ENCODE results near the gene BAZ2B. TPM values are rescaled to one million over a fixed set of nuclear protein-coding genes. Genes with fewer than 3 reads are reported as not detected.

Gene BAZ2B
- total and polyA plus RNA-seq, 10 donors = 5.6 to 158 (median 86.0) TPM

DNA sequence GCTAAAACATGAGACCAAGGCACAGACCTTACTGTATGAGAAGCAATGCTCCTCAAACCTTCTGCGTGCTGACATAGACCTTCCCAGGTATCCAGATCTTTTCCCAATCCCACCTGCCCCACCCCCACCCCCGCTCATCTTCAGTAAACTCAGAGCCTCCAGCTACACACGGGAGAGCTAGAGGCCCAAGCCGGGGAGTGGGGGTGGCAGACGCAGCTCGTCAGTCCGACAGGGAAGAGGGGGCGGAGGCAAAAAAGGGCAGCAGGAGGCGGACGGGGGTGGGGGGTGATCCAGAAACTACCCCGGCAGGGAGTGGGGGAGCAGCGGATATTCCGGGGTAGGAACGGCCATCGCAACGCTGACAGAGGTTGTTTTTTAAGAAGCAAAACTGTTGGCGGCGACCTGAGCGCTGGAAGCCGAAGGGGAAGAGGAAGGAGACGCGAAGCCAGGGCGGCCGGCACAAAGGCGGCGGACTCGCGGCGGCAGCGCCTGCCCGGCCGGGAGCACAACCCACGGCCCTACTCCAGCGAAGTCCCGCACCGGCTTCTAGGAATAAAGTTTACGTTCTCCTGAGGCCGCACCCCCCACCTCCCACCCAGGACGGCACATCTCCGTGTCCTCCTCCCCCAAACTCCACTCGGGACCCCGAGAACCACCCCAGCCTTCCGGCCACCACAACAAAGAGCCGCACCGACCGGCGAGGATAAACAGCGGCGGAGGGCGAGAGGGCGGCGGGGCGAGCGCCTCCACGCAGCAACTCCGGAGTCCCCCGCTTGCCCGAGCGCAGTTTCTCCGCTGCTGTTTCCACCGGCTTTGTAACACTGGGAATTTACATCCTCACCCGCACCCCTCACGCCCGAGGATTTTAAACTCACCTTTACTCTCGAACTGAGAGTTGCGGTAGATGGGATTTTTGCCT is 722 bp downstream of the BAZ2B start:
- H3K4me1 ChIP-seq = peaks cover 0 to 75% (median 29%) of the 10 kb centered on the region in 6 donors
- WGBS, 5 donors = 0 to 1% (median 1%) methylated on average over 56 to 66 of the region's 66 CpGs
- H3K27ac ChIP-seq = peak overlapping the region; percentile 76 to 98 (median 96)
- H3K27me3 ChIP-seq (replicated peaks in 1 of 7) = peaks cover 0 to 8% (median 0%) of the 10 kb centered on the region in 7 donors
- peak; percentile 93 for DNase-seq
- H3K9me3 ChIP-seq = no peaks in the 10 kb centered on the region
- TF ChIP-seq POLR2A (IDR thresholded peaks at IDR 0.05) = peak in 1 of 3 donors; percentile 49
- TF ChIP-seq, protein P1, sequence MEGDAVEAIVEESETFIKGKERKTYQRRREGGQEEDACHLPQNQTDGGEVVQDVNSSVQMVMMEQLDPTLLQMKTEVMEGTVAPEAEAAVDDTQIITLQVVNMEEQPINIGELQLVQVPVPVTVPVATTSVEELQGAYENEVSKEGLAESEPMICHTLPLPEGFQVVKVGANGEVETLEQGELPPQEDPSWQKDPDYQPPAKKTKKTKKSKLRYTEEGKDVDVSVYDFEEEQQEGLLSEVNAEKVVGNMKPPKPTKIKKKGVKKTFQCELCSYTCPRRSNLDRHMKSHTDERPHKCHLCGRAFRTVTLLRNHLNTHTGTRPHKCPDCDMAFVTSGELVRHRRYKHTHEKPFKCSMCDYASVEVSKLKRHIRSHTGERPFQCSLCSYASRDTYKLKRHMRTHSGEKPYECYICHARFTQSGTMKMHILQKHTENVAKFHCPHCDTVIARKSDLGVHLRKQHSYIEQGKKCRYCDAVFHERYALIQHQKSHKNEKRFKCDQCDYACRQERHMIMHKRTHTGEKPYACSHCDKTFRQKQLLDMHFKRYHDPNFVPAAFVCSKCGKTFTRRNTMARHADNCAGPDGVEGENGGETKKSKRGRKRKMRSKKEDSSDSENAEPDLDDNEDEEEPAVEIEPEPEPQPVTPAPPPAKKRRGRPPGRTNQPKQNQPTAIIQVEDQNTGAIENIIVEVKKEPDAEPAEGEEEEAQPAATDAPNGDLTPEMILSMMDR (IDR thresholded peaks at IDR 0.05 in 8 of 11, conservative IDR thresholded peaks at IDR 0.05 in 3 of 11) = peak in 2 of 11 experiments; percentile 5 to 6
- peak; percentile 80 to 89 (median 88) for TF ChIP-seq POLR2AphosphoS5 (IDR thresholded peaks at IDR 0.05)
- no peaks in the 10 kb centered on the region for H3K36me3 ChIP-seq
- intact Hi-C loops (cut with DNase I; ENCODE audit: low total_unique reads) = no loop called here
- peak overlapping the region; percentile 47 to 77 (median 57) for H3K4me3 ChIP-seq

DNA sequence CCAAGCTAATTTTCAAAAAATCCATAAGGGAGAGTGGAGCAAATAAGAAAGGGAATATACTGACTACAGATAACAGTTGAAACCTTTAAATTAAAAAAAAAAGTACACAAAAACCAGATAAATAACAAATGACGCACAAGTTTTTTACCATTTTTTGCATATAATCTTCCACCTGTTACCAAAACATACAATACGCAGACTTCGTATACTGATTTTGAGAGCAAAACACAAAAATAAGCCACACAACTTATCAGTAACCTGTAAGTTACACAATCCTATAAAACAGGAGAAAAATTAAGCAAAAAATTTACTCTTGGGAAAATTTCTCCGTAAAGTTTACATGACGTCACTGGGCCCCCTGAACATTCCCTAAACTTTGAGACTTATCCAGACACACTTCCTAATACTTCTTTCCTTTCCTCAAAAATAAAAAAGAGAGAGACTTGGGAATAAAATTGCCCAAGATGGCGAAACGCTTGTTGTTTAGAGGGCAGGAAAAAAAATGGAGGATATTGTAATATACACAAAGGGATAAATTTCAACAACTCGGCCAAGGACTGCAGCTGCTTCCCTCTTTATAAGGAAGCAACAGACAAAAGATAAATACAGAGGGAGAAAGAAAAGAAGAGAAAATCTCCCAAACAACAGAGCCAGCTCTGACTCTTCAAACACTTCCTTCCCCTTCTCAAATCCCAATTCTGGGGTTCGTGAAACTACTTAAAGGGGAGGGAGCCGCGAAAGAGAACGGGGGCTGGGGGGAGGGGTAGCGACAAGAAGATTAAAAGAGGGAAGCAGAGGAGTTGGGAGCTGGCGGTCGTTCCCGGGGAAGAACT is 1.6 kb downstream of the BAZ2B start:
- peaks cover 0 to 66% (median 29%) of the 10 kb centered on the region in 6 donors for H3K4me1 ChIP-seq
- WGBS, 5 donors = 6 to 9% (median 7%) methylated on average over 16 of the region's 16 CpGs
- intact Hi-C loops (cut with DNase I; ENCODE audit: low total_unique reads) = no loop called here
- TF ChIP-seq, protein P1 (IDR thresholded peaks at IDR 0.05 in 8 of 11, conservative IDR thresholded peaks at IDR 0.05 in 3 of 11) = no peak
- TF ChIP-seq POLR2AphosphoS5 (IDR thresholded peaks at IDR 0.05) (no peak), POLR2A (IDR thresholded peaks at IDR 0.05) (no peak)
- peak overlapping the region; percentile 76 to 98 (median 96) for H3K27ac ChIP-seq
- peaks cover 0 to 8% (median 0%) of the 10 kb centered on the region in 7 donors for H3K27me3 ChIP-seq (replicated peaks in 1 of 7)
- peak; percentile 71 for DNase-seq
- peak overlapping the region; percentile 47 to 77 (median 57) for H3K4me3 ChIP-seq
- no peaks in the 10 kb centered on the region for H3K9me3 ChIP-seq
- no peaks in the 10 kb centered on the region for H3K36me3 ChIP-seq

DNA sequence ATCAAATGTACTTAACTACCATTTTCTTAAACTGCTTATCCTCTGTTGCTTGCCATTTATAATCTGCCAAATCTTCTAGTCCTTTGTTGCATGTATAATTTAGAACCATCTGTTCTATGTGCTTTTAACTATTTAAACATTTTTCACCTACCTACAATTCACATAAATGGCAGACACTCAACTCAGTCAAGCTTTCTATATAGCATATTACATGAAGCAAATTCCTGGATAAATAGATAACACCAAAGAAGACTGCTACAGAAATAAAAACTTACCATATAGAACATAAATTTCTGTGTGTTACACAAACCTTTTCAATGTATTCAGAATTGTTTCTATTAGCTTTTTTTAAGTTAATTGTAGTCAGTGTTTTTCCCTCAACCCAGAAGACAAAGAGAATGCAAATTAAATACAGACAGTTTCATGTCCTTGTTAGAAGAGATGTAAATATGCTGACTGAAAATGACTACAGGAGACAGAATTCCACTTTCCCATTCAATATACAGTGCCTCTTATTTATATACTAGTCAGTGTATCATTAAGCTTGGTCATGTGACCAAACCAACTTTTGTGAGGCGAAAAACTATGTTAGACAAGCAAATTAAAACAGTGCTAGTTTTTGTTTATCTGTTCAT is 2.6 kb downstream of the BAZ2B start:
- Histone ChIP-seq H3K27me3 (replicated peaks in 1 of 7) (peaks cover 0 to 8% (median 0%) of the 10 kb centered on the region in 7 donors), H3K4me3 (peak overlapping the region in 7 of 8 donors; percentile 52 to 77 (median 58)), H3K9me3 (no peaks in the 10 kb centered on the region), H3K4me1 (peaks cover 0 to 64% (median 29%) of the 10 kb centered on the region in 6 donors), H3K27ac (peak overlapping the region; percentile 76 to 98 (median 96)), H3K36me3 (no peaks in the 10 kb centered on the region)
- TF ChIP-seq POLR2A (IDR thresholded peaks at IDR 0.05) (no peak), POLR2AphosphoS5 (IDR thresholded peaks at IDR 0.05) (no peak)
- TF ChIP-seq, protein P1 (IDR thresholded peaks at IDR 0.05 in 8 of 11, conservative IDR thresholded peaks at IDR 0.05 in 3 of 11) = no peak
- intact Hi-C loops (cut with DNase I; ENCODE audit: low total_unique reads) = no loop called here
- 8 to 33% (median 26%) methylated on average over 1 of the region's 1 CpG for WGBS, 5 donors
- no peak for DNase-seq
